Neutrophil (primary cell): ENCODE measurements around the gene HS1BP3.

Source experiments
- H3K27ac ChIP-seq: fragments of 200-600 bp; sonication (generic); 2 replicates; pipeline ENCODE4 v1.5.1; 2016; ENCODE audit warnings: mild to moderate bottlenecking, moderate library complexity
- H3K27me3 ChIP-seq: fragments of 200-600 bp; sonication (generic); 2 replicates; pipeline ENCODE4 v1.6.0; 2016; ENCODE audit warnings: mild to moderate bottlenecking
- H3K36me3 ChIP-seq: fragments of 200-600 bp; sonication (generic); 2 replicates; pipeline ENCODE4 v1.5.1; 2017
- H3K4me1 ChIP-seq, 2 experiments: fragments of 200-600 bp in 1 of 2; sonication (generic) in 1 of 2; 1 replicate in 1 of 2; 2 replicates in 1 of 2; pipeline versions ENCODE4 v1.5.1 to v1.6.1; 2013 to 2016; ENCODE audit warnings: low read depth in 1 of 2, low read length in 1 of 2, mild to moderate bottlenecking in 1 of 2, moderate library complexity in 1 of 2; ENCODE audit not compliant: control insufficient read depth in 1 of 2, insufficient read depth in 1 of 2
- H3K4me3 ChIP-seq, 2 experiments: fragments of 200-600 bp in 1 of 2; sonication (generic) in 1 of 2; 1 replicate in 1 of 2; 2 replicates in 1 of 2; pipeline ENCODE4 v1.5.1; 2013 to 2016; ENCODE audit warnings: low read depth in 1 of 2, low read length in 1 of 2, mild to moderate bottlenecking in 1 of 2, moderate library complexity in 1 of 2
- H3K9me3 ChIP-seq: fragments of 200-600 bp; sonication (generic); 2 replicates; pipeline ENCODE4 v1.5.1; 2016
- TF ChIP-seq, protein P1 (sequence below): fragments of 200-600 bp; sonication (generic); IDR thresholded peaks from 2 replicates; pipeline ENCODE4 v1.5.1; 2016; ENCODE audit warnings: antibody characterized with exemption

The HS1BP3 gene

DNA sequence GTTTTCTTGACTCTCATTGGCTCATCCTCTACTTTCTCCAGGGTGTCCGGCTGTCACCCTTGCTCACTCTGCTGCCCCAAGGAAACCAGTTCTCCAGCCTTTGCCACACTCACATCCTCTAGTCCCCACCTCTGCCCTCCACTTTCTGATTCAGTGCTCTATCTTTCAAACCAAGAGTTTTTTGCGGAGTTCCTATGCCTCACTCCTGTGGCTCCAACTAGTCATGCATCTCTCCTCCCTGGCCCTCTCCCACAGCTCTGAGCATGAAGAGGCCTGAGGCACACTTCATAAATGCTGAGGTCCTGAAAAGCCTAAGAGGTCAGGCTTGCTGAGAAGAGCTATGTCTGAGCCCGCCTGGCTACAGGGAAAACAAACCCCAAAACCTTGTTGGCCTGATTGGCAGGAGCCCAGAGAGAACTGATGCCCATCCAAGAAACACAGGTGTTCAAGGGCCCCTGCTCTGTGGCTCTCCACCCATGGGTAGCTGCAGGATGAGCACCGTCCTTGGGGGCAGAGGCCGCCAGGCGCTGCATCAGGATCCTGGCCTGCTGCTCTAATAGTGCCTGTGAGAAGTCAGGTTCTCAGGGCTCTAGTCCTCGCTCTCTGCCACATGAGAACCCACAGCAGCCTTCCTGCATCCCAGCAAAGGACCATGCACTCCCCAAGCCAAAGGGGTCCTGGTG lies 42.1 kb downstream of the HS1BP3 start:
- Histone ChIP-seq H3K4me3 (no peak overlapping the region), H3K27me3 (no peaks in the 10 kb centered on the region), H3K27ac (no peak overlapping the region), H3K4me1 (no peaks in the 10 kb centered on the region), H3K36me3 (no peaks in the 10 kb centered on the region), H3K9me3 (no peaks in the 10 kb centered on the region)
- TF ChIP-seq, protein P1, sequence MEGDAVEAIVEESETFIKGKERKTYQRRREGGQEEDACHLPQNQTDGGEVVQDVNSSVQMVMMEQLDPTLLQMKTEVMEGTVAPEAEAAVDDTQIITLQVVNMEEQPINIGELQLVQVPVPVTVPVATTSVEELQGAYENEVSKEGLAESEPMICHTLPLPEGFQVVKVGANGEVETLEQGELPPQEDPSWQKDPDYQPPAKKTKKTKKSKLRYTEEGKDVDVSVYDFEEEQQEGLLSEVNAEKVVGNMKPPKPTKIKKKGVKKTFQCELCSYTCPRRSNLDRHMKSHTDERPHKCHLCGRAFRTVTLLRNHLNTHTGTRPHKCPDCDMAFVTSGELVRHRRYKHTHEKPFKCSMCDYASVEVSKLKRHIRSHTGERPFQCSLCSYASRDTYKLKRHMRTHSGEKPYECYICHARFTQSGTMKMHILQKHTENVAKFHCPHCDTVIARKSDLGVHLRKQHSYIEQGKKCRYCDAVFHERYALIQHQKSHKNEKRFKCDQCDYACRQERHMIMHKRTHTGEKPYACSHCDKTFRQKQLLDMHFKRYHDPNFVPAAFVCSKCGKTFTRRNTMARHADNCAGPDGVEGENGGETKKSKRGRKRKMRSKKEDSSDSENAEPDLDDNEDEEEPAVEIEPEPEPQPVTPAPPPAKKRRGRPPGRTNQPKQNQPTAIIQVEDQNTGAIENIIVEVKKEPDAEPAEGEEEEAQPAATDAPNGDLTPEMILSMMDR, result no peak

DNA sequence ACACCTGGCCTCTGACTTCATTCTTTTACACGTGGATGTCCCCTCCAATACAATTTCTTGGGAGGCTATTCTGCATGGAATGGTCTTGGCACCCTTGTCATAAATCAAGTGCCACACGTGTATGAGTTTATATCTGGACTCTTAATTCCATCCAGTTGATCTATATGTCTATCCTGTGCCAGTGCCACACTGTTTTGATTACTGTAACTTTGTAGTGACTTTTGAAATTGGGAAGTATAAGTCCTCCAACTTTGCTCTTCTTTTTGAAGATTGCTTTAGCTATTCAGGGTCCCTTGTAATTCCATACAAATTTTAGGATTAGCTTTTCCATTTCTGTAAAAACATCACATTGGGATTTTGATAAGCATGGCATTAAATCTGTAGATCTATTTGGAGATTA lies 43.5 kb downstream of the HS1BP3 start:
- Histone ChIP-seq H3K36me3 (no peaks in the 10 kb centered on the region), H3K4me3 (no peak overlapping the region), H3K27me3 (no peaks in the 10 kb centered on the region), H3K9me3 (no peaks in the 10 kb centered on the region), H3K4me1 (no peaks in the 10 kb centered on the region), H3K27ac (no peak overlapping the region)
- TF ChIP-seq, protein P1, result no peak

DNA sequence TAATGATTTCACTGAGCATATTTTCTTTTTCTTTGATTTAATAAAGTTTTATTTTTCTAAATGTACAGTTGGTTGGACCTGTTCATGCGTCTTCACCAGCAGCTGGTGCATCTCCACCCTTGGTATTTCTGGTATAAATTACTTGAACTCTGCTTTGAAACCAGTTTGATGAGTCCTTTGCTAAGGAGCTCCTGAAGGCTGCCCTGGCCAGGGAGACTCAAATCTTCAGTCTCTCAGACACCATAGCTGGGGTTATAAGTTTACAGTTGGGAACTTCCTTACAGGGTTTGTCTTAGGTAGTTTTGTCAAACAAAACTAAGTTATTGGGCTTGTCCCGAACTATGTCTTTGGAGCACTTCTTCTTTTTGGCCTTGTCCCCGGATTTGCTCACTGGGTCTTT lies 44.7 kb downstream of the HS1BP3 start:
- Histone ChIP-seq H3K9me3 (no peaks in the 10 kb centered on the region), H3K27me3 (no peaks in the 10 kb centered on the region), H3K36me3 (no peaks in the 10 kb centered on the region), H3K4me1 (no peaks in the 10 kb centered on the region), H3K4me3 (no peak overlapping the region), H3K27ac (no peak overlapping the region)
- TF ChIP-seq, protein P1, result no peak

DNA sequence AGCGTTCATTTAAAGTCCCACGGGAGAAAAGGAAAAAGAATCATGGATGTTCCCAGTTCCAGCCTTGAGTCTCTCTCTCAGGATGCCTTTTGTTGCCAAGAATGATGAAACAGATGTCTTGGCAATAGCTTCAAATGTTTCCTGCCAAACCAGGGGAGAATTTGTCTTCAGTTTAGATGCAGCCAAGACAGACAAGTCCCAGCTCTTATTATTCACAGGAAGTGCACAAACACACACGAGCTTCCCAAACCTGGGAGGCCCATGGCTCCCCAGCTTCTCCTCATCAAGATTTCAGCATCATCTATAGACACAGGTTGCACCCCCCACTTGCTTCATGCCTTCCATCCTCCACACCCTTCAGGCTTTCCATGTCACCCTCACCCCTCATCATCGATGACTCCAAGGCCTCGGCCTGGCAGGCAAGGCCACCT lies 45.9 kb downstream of the HS1BP3 start:
- Histone ChIP-seq H3K4me3 (no peak overlapping the region), H3K36me3 (no peaks in the 10 kb centered on the region), H3K27me3 (no peaks in the 10 kb centered on the region), H3K9me3 (no peaks in the 10 kb centered on the region), H3K27ac (no peak overlapping the region), H3K4me1 (no peaks in the 10 kb centered on the region)
- TF ChIP-seq, protein P1, result no peak

DNA sequence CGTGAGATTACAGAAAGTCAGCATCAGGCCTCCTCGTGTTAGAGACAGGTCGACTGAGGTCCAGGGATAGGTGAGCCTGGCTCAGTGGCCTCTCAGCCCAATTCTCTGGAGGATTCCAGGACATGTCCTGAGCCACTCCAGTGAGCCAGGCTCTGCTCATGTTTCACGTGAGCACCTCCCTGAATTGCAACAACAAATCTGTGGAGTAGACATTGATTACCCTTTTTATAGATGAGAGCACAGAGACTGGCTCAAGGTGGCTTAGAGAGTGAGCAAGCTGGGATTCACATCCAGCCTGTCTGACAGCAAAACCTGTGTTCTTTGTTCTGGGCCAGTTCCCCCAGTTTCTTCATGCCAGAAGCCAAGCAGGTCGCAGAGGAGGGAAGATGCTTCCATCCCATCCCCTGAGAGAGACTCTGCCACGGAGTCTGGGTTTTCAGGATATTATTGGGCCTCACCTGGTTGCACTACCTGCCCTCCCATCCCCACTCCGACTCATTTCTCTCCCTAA lies 46.4 kb downstream of the HS1BP3 start:
- TF ChIP-seq, protein P1, result no peak
- Histone ChIP-seq H3K4me1 (no peaks in the 10 kb centered on the region), H3K27me3 (no peaks in the 10 kb centered on the region), H3K9me3 (no peaks in the 10 kb centered on the region), H3K27ac (no peak overlapping the region), H3K4me3 (no peak overlapping the region), H3K36me3 (no peaks in the 10 kb centered on the region)
